ENCODE measurements around the gene SCG5.

Gene SCG5

GRCh38 chr15:32651229-32651837, 9.8 kb downstream of the SCG5 start:
- Mint-ChIP-seq H3K27ac (no peak overlapping the region), H3K27me3 (no peaks in the 10 kb centered on the region), H3K4me3 (no peak overlapping the region), H3K4me1 (no peaks in the 10 kb centered on the region), H3K9me3 (no peaks in the 10 kb centered on the region), H3K36me3 (no peaks in the 10 kb centered on the region)

GRCh38 chr15:32652178-32652577, 10.7 kb downstream of the SCG5 start:
- Mint-ChIP-seq H3K27me3 (no peaks in the 10 kb centered on the region), H3K4me3 (no peak overlapping the region), H3K9me3 (no peaks in the 10 kb centered on the region), H3K36me3 (no peaks in the 10 kb centered on the region), H3K4me1 (peaks cover 1% of the 10 kb centered on the region), H3K27ac (no peak overlapping the region)

- H3K36me3 Mint-ChIP-seq: no peaks in the 10 kb centered on the region
Measured at GRCh38 chr15:32656091-32656490, 14.6 kb downstream of the SCG5 start.

DNA sequence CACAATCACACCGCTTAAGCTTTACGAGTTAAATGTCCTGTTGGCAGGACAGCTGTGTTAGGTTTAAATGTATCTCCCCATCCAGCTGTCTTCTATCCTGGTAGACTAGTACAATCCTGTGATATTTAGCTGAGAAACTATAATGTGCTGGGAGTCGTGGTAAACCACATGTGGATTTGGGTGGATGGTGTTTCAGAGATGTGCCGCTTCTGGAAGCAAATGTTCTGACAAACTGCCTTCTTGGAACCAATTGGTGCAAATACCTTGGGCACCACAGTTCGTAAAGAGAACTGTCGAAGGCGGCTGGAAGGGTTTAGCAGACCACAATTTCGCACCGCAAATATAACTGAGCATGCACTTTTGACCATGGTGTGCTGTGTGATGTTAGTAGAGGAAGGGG, 15.0 kb downstream of the SCG5 start:
- Mint-ChIP-seq H3K36me3 (no peaks in the 10 kb centered on the region), H3K4me3 (no peak overlapping the region), H3K27me3 (no peaks in the 10 kb centered on the region), H3K4me1 (peaks cover 10% of the 10 kb centered on the region), H3K9me3 (no peaks in the 10 kb centered on the region), H3K27ac (no peak overlapping the region)

More at GRCh38 chr15:32656091-32656490, 14.6 kb downstream of the SCG5 start:
- H3K9me3 Mint-ChIP-seq: no peaks in the 10 kb centered on the region
- no peak overlapping the region for H3K27ac Mint-ChIP-seq
- H3K4me3 Mint-ChIP-seq: no peak overlapping the region
- H3K4me1 Mint-ChIP-seq: peaks cover 10% of the 10 kb centered on the region
- no peaks in the 10 kb centered on the region for H3K27me3 Mint-ChIP-seq

- no peak overlapping the region for H3K4me3 Mint-ChIP-seq
- H3K27me3 Mint-ChIP-seq: no peaks in the 10 kb centered on the region
- H3K36me3 Mint-ChIP-seq: no peaks in the 10 kb centered on the region
- H3K4me1 Mint-ChIP-seq: peaks cover 11% of the 10 kb centered on the region
- no peak overlapping the region for H3K27ac Mint-ChIP-seq
- H3K9me3 Mint-ChIP-seq: no peaks in the 10 kb centered on the region
Measured at GRCh38 chr15:32657198-32657883, 15.8 kb downstream of the SCG5 start.

DNA sequence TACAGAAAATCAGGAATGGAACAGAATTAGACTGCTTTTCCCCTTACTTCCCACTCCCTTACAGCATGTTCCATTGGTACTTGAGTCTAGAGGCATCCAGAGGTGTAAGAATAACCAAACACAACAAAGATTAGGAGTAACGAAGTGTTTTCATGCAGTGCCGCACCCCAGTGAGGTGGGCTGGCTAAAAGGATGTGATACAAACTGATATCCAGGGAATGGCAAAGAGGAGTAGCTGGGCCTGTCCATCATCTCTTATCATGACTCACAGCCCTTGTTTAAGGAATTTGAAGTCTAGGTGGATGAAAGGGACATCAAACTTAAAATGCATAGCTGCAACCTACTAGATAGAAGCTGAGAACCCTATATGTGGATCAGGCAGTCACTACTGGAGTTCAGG, 16.4 kb downstream of the SCG5 start:
- no peak overlapping the region for H3K27ac Mint-ChIP-seq
- peaks cover 16% of the 10 kb centered on the region for H3K4me1 Mint-ChIP-seq
- H3K36me3 Mint-ChIP-seq: no peaks in the 10 kb centered on the region
- H3K27me3 Mint-ChIP-seq: no peaks in the 10 kb centered on the region
- no peak overlapping the region for H3K4me3 Mint-ChIP-seq
- H3K9me3 Mint-ChIP-seq: no peaks in the 10 kb centered on the region

- Mint-ChIP-seq H3K36me3 (no peaks in the 10 kb centered on the region), H3K27me3 (no peaks in the 10 kb centered on the region), H3K9me3 (no peaks in the 10 kb centered on the region), H3K27ac (no peak overlapping the region), H3K4me1 (peaks cover 16% of the 10 kb centered on the region), H3K4me3 (no peak overlapping the region)
Measured at GRCh38 chr15:32659340-32660155, 18.0 kb downstream of the SCG5 start.

- no peaks in the 10 kb centered on the region for H3K36me3 Mint-ChIP-seq
- H3K27me3 Mint-ChIP-seq: no peaks in the 10 kb centered on the region
- no peak overlapping the region for H3K27ac Mint-ChIP-seq
Measured at GRCh38 chr15:32663671-32664070, 22.2 kb downstream of the SCG5 start.

GRCh38 chr15:32664796-32665195, 23.3 kb downstream of the SCG5 start:
- Mint-ChIP-seq H3K4me3 (no peak overlapping the region), H3K36me3 (no peaks in the 10 kb centered on the region), H3K27me3 (no peaks in the 10 kb centered on the region), H3K4me1 (peaks cover 6% of the 10 kb centered on the region), H3K27ac (no peak overlapping the region), H3K9me3 (no peaks in the 10 kb centered on the region)

More at GRCh38 chr15:32663671-32664070, 22.2 kb downstream of the SCG5 start:
- no peaks in the 10 kb centered on the region for H3K9me3 Mint-ChIP-seq
- H3K4me1 Mint-ChIP-seq: peaks cover 6% of the 10 kb centered on the region
- no peak overlapping the region for H3K4me3 Mint-ChIP-seq

- H3K36me3 Mint-ChIP-seq: no peaks in the 10 kb centered on the region
- H3K27ac Mint-ChIP-seq: no peak overlapping the region
- H3K9me3 Mint-ChIP-seq: no peaks in the 10 kb centered on the region
- no peaks in the 10 kb centered on the region for H3K27me3 Mint-ChIP-seq
- no peak overlapping the region for H3K4me3 Mint-ChIP-seq
- peaks cover 5% of the 10 kb centered on the region for H3K4me1 Mint-ChIP-seq
Measured at GRCh38 chr15:32667321-32667720, 25.8 kb downstream of the SCG5 start.

DNA sequence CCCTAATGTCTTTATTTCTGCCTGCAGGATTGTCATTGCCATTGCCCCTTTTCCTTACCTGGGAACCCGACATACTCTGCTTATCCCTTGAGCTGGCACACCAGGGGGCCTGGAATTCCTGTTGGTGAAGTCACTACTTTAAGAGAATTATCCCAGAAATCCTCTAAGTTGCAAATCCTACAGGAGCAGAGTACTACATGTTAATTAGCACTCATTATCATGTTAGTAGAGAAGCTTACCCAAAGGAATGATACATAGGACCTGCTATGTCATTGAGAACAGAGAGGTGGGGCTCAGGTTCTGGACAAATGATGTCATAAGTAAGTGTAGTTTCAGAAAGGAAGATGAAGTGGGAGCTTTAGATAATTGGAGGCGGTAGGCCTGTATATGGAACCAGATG, 27.4 kb downstream of the SCG5 start:
- H3K27ac Mint-ChIP-seq: no peak overlapping the region
- H3K27me3 Mint-ChIP-seq: no peaks in the 10 kb centered on the region
- H3K9me3 Mint-ChIP-seq: no peaks in the 10 kb centered on the region
- H3K4me3 Mint-ChIP-seq: no peak overlapping the region
- no peaks in the 10 kb centered on the region for H3K4me1 Mint-ChIP-seq
- no peaks in the 10 kb centered on the region for H3K36me3 Mint-ChIP-seq

DNA sequence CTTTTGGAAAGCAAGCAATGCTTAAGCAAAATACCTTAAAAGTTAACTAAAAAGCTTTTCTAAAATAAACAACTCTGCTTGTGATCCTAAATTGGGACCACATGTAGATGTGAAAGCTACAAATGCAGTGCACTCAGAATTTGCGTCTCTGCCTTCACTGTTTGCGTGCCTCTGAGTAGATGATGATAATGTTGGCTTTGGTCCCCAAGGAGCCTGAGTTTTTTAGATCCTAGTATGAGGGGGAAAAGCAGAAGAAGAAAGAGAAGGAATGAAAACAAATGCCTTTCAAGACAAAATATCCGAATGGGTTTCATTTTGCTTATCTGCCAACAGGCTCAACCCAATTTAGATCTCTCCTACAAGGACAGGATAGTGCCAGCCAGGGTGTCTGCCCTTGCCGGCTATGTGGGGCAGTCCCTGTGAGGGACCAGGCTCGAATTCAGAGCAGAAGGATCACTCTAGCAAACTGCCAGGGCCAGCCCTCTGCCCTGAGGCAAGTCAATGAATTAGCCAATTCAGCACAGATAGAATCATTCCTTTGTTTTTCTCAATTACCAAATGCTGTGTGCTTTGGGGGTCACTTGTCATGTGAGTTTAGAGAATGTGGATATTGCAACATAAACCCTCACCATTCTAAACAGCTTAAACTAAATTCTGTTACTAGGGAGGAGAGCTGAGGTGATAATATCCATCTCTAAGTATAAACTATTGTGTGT, 28.5 kb downstream of the SCG5 start:
- H3K4me1 Mint-ChIP-seq: no peaks in the 10 kb centered on the region
- no peaks in the 10 kb centered on the region for H3K27me3 Mint-ChIP-seq
- H3K9me3 Mint-ChIP-seq: no peaks in the 10 kb centered on the region
- H3K27ac Mint-ChIP-seq: no peak overlapping the region
- H3K4me3 Mint-ChIP-seq: no peak overlapping the region
- H3K36me3 Mint-ChIP-seq: no peaks in the 10 kb centered on the region

DNA sequence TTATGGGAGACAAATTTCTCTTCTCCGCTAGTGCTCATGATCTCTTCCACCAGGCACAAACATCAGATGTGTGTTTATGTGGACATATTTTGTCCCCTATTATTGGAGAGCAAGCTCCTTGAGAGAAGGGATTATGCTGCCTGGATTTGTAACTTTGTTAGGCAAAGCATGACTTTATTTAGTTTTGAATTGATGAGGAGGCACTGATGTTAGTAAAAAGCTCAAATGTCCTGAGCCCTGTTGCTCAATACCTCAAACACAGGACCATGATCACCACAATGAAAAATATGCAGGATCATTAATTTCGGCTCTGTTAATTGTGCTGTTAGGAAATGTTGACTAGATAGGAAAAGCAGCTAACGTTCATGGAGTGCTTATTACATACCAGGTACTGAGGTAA, 29.1 kb downstream of the SCG5 start:
- H3K4me1 Mint-ChIP-seq: no peaks in the 10 kb centered on the region
- H3K4me3 Mint-ChIP-seq: no peak overlapping the region
- no peaks in the 10 kb centered on the region for H3K27me3 Mint-ChIP-seq
- no peak overlapping the region for H3K27ac Mint-ChIP-seq
- no peaks in the 10 kb centered on the region for H3K9me3 Mint-ChIP-seq
- H3K36me3 Mint-ChIP-seq: no peaks in the 10 kb centered on the region

GRCh38 chr15:32671339-32672325, 30.1 kb downstream of the SCG5 start:
- H3K4me1 Mint-ChIP-seq: no peaks in the 10 kb centered on the region
- H3K27me3 Mint-ChIP-seq: no peaks in the 10 kb centered on the region
- no peaks in the 10 kb centered on the region for H3K9me3 Mint-ChIP-seq
- no peak overlapping the region for H3K27ac Mint-ChIP-seq
- no peaks in the 10 kb centered on the region for H3K36me3 Mint-ChIP-seq
- no peak overlapping the region for H3K4me3 Mint-ChIP-seq

DNA sequence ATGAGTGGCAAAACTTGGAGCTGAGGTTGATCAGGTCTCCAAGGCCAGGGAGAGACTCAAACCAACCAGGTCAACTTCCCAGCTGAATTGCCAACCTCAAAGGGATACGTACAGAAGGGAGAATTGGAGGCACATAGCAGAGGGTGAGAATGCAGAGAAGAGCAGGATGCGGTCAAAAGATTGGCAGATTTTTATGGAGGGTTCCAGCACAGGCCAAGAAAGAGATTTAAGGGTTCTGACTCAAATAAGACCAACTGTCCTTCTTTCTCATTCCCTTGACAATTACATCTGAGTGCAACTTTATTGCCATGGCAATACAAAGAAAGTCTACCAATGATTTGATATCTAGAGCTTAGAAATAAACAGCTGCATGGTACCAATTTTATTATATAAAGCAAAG, 33.2 kb downstream of the SCG5 start:
- Mint-ChIP-seq H3K27ac (no peak overlapping the region), H3K9me3 (no peaks in the 10 kb centered on the region), H3K4me1 (no peaks in the 10 kb centered on the region), H3K36me3 (no peaks in the 10 kb centered on the region), H3K27me3 (no peaks in the 10 kb centered on the region), H3K4me3 (no peak overlapping the region)
